HL-60/S4 (cell line): ENCODE measurements around the gene TMEM119.
"Not testable (repeated sequence)": the region's sequence is repeated elsewhere in the genome, so short reads cannot be mapped to it uniquely, and the experiment has no call there.

Experiments used
- in situ Hi-C: fragments of 300-500 bp; cut with MboI; formaldehyde crosslinking; loops from 2 replicates; pipeline ENCODE4 v1.14.3; 2022; ENCODE audit warnings: low sequenced_read_pairs

TMEM119 gene

DNA sequence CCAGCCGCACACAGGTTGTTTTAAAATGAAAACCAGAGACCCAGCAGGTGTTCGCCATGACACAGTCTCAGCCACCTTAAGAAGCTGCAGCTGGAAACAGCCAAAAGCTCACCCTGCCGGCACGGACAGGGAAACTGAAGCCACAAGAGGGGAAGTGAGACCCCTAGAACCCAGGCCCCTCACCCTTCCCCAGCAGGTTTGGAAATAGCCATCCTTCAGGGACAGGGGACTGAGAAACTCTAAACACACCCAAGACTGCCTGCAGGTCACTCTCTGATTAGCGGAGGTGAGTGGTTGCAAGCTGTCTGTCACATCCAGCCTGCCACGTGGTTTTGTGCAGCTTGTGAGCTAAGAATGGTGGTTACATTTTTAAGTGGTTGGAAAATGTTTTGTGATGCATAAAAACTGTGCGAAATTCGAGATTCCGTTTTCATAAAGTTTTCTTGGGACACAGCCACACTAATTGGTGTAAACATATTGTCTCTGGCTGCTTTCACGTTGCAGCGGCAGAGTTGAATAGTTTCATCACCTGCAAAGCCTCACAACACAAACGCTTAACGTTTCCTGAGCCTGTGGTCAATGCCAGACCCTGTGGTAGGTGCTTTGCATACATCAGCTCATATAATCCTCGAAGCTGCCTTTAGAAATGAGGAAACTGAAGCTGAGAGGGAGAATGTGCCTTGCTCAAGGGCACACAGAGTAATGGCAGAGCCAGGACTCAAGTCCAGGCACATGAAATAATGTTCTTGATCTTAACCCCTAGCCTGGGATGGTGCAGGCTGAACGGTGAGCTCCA is 37.5 kb upstream of the TMEM119 start:
- in situ Hi-C loops, result no loop called here

DNA sequence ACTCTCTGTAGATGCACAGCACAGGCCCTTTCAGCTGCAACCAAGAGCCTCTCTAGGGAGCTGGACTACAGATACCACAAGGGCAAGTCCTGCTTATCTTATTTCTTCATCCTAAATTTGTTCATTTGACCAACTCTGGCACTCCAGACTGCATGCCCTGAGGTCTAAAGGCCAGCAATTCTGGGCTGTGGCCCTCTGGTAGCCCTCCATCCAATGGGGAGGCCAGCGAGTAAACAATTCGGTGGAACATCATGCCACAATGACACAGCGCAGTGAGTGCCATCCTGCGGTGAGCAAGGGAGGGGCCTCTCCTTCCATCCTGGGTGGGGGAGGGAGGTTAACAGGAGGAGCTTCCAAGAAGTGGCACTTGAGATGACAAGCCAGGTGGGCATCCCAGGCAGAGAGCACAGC is 36.5 kb upstream of the TMEM119 start:
- in situ Hi-C loops, result no loop called here

DNA sequence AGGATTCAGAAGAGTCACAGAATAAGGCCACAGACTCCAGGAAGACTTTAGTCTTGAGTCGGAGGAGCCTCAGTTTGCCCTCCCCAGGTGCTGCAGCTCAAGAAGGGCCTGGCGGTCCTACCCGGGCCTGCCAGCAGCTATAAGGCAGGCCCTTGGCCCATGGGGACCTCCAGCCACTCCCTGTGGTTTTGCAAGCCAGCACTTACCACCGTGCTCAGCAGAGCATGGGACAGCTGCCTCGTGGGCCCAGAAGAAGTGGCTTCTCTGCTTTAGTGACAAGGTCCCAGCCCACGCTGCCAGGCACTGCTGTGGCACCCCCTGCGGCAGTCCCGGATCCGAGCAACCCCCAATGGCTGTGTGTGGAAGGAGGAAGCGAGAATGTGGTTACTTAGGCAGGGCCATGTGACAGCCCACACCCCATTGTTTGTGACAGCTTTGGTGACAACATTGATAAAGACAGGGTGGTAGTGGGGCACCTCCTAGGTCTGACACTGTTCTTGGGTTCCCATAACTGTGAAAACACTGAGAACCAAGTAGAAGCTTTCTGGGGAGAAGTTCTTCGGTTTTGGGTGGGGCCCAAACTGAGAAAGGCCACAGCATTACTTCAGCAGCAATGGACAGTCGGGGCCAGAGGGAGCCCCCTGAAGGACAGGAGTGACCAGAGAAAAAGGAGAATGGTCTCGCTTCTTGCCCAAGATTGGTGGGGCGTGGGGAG is 35.8 kb upstream of the TMEM119 start, which contains the start of gene SELPLG:
SELPLG (minus strand) TSS at position 361 of the 715 bp plus-strand sequence. CDS start 9,587 bp downstream, outside the sequence.
- in situ Hi-C loops, result no loop called here

DNA sequence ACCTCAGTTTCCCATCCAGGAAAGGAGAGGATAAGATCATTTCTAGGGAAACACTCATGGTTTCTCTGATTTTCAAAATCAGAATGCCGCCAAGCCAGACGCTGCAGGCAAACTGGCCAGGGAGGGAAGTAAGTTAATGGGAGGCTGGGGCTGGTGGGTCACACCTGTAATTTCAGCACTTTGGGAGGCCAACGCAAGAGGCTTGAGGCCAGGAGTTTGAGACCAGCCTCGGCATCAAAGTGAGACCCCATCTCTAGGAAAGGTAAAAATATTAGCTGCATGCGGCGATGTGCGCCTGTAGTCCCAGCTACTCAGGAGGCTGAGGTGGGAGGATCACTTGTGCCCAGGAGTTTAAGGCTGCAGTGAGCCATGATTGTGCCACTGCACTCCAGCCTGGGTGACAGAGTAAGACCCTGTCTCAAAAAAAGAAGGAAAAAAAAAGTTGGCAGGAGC is 35.2 kb upstream of the TMEM119 start:
- in situ Hi-C loops, result no loop called here

DNA sequence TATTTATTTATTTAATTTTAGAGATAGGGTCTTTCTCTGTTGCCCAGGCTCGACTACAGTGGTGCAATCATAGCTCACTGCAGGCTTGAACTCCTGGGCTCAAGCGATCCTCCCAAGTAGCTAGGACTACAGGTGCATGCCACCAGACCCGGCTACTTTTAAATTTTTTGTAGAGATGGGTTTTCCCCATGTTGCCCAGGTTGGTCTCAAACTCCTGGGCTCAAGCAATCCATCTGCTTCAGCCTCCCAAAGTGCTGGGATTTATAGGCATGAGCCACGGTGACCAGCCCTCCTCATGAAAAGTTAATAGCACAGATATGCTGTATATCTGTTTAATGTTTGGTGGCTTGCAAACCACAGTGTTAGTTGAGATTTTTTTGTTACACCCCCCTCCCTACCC is 33.4 kb upstream of the TMEM119 start:
- in situ Hi-C loops, result not testable (repeated sequence)

DNA sequence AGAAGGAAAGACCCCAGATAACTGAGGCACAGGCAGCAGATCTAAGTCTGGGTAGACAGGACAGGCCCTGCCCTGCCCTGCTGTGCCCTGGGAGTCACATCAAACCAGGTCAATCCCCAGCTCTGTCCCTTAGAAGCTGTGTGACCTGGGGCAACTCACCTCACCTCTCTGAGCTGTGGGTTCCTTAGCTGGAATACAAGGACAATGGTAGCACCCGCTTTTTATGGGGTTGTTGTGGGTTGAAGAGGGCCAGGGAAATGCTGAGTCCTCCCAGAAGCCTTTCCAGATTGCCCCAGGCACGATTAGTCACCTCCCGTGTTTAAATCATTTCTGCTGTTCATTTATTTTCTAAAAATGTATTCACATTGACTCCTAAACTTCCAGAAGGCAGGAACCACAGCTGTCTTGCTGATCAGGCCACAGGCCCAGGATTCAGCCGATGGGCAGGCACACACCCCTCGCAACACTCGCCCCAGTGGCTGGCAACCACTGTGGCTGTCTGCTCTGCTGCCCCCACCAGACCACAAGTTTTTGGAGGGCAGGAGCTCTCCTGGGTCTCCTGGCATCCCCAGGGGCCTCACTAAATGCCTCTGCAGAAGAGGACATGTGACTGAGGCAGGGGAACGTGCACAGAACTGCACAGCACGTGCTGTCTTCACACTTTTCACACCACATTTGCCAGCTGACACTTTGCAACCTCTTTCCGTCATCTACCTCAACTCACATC is 32.8 kb upstream of the TMEM119 start:
- in situ Hi-C loops, result no loop called here

DNA sequence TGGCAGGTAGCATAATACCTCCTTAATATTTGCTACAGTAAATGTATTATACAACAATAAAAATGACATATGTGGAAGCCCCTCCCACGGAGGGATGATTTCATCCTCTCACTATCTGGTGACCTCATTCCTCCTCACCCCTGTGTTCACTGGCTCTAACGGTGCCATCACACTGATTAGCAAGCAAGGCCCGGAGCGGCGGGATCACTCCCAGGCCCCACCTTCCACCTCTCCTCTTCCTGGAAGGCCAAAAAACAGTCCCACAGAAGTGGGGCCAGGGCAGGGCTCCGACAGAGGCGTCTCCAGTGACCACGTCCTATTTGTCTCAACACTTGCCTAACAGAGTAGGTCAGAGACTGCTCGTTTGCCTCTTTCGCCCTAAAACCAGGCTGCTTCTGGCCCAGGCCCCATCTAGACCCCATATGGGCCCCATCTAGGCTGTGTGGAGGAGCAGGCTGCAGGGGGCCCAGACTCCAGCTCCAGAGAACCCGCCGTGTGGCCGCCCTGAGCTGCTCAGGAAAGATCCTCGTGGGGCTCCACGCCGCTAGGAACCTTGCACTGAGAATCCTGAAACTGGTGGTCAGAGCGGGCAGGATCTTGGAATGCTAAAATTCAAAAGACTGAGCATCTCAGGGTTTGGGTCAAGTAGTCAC is 32.1 kb upstream of the TMEM119 start:
- in situ Hi-C loops, result no loop called here

DNA sequence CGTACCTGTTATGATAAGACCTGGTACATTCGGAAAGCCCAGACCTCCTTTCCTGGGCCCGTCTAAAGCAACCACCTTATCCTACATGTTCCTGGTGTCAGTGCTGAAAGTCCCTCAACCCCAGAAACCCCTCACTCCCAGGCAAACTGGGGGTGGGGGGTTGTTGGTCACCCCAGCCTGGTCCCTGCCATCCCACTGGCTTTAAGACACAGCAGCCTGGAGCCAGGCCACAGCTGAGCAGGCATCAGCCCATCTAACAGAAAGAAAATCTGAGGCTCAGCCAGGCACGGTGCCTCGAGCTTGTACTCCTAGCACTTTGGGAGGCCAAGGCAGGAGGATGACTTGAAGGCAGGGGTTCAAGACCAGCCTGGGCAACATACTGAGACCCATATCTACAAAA is 31.3 kb upstream of the TMEM119 start:
- in situ Hi-C loops, result no loop called here

DNA sequence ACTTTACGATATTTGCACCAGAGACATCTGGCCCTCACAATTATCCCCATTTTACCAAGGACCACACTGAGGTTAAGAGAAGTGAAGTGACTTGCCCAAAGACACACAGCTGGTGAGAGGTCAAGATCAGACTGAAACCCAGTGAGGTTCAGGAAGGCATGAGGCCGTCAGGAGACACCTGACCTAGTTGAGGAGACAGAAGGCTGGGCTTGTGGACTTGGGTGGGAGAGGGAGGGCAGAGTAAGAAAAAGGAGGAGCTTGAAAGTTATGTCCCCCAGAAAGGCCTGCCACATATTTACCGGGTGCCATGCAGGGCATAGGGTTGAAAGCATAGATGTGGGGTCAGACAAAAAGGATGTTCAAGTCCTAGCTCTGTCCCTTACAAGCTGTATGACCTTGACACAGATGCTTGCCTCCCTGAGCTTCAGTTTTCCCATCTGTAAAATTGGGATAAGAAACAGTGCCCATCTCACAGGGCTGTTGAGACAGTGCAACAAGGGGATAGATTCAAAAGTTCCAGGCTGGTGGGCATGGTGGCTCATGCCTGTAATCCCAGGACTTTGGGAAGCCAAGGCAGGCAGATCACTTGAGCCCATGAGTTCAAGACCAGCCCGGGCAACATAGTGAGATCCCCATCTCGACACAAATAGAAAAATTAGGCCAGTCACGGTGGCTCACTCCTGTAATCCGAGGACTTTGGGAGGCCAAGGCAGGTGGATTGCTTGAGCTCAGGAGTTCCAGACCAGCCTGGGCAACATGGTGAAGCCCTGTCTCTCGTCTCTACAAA is 29.4 kb upstream of the TMEM119 start:
- in situ Hi-C loops, result no loop called here

DNA sequence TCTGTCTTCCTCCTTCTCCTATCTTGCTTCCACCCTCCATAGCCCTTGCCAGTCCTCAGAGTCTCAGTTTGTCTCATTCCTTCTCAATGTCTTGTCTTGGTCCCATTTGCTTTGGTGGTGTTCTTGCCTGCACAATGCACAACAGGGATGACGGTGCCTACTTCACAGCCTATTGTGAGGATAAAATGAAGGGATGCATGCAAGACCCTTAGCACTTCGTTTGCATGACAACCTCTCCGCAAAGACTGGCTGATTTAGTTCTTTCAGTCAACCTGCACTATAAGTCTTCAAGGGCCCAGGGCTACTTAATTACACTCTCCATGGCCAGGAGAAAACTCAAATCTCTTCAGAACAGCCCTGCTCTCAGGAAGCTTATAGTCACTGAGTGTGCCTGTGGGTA is 27.3 kb upstream of the TMEM119 start:
- in situ Hi-C loops, result no loop called here

DNA sequence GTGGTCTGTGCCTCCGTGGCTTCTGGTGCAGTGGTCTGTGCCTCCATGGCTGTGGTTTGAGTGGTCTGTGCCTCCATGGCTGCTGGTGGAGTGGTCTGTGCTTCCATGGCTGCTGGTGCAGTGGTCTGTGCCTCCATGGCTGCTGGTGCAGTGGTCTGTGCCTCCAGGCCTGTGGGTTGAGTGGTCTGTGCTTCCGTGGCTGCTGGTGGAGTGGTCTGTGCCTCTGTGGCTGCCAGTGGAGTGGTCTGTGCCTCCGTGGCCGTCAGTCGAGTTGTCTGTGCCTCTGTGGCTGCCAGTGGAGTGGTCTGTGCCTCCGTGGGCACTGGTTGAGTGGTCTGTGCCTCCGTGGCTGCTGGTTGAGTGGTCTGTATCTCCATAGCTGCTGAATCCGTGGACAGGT is 25.7 kb upstream of the TMEM119 start:
- in situ Hi-C loops, result no loop called here

DNA sequence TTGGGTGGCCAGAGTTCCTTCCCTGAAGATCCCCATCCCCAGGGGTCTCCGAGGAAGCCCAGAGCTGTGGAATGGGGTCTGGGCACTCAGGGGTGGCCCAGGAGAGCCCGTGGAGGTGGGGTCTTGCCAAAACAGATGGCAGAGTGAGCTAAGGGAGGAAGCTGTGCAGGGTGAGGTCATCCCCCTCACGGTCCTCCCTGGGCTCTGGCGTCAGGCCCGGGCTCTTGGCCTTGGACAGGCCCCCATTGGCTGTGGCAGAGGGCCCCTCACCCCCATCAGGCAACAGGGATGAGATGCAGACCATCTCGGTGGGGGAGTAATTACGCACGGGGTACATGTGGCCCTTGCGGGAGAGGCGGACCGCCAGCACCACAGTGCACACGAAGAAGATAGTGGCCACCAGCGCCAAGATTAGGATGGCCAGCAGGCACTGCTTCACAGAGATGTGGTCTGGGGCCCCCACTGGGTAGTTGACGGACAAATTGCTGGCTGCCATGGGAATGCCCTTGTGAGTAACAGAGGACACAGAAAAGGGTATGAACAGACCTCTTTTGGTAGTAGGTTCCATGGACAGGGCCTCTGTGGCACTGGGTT is 25.1 kb upstream of the TMEM119 start:
- in situ Hi-C loops, result no loop called here

DNA sequence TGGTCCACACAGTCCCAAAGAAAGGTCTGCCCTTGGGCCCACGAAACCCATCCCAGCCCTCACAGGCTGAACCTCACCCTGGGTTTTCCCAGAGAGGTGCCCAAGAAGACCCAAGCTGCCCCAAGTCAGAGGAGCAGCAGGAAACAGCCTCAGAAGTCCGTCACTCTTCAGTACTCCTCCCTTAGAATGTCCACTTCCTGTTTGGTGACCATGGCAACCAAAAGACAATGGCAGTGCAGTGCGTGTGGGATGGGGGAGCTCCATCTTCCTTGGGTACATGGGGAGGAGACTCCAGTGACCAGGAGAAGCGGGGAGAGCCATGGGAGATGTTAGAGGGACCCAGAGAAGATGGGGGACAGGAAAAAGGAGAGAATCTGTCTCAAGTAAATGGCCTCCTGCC is 24.5 kb upstream of the TMEM119 start:
- in situ Hi-C loops, result no loop called here

DNA sequence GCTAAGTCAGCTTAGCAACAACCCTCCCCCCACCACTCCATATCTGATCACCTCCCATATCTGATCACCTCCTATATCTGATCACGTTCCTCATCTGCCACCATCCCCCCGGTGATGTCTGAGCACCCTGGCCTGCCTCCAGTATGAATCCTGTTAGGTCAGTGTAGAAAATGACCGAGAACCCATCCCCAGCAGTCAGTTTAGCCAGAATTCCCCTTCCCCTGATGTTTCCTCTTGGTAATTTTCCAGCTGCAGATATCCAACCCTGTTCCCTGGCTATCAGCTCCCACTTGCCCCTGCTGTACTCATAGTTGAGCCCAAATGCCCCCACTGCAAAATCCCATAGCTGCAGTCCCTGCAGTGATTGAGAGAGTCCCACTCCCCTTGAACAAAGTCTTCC is 23.3 kb upstream of the TMEM119 start:
- in situ Hi-C loops, result no loop called here

DNA sequence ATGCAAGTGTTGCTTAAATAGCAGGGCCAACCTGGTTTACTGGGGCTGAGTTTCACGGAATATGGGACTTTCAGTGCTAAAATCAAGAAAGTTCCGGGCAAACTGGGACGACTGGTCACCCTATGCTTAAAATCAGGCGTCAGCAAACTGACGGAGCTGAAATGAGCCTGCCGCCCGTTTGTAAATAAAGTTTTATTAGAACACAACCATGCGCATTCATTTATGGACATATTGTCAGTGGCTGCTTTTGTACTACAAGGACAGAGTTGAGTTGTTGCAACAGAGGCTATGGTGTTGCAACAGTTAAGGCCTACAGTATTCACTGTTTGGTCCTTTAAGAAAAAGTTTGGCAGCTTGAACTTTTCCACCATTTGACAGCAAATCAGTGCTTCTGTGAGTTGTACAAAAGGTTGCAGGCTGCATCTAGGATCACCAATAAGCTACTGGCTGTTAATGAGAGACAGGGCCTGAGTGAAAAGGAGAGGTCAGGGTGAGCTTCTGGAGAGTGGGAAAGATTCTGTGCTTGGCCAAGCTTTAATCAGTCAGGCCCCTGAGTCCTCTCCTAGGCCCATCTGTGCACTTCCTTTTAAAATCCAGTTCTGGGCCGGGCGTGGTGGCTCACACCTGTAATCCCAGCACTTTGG is 22.5 kb upstream of the TMEM119 start:
- in situ Hi-C loops, result no loop called here

DNA sequence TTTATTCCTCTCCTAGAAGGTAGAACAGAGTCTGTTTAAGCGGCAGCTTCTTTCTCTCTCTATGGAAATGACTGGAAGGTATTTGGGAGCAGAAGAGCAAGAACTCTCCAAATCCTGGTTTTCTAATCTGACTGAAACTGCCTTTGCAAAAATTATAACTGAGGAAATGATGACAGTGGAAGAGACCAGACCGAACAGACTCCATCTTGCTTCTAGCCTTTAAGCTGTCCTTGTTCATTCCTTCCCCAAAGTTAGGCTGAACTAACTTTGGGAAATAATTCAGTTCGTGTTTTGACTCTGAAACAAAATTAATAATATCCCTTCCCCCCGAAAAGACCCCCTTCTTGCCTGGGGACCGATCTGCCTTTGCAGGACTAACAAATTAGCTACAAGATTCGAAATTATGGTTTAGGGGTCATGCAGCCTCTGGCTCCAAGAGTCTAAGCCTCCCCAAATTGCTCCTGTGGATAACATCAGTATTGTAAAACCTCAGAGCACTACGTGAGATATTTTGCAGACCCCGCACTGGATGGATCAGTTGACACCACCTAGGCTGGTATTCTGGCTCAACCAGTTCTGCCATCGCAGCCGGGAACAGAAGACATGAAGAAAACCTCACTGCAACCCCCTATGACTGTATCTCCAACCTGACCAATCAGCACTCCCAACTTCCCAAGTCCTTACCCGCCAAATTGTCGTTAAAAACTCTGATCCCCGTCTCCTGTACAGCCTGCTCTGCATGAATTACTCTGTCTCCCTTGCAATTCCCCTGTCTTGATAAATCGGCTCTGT is 21.7 kb upstream of the TMEM119 start:
- in situ Hi-C loops, result no loop called here

DNA sequence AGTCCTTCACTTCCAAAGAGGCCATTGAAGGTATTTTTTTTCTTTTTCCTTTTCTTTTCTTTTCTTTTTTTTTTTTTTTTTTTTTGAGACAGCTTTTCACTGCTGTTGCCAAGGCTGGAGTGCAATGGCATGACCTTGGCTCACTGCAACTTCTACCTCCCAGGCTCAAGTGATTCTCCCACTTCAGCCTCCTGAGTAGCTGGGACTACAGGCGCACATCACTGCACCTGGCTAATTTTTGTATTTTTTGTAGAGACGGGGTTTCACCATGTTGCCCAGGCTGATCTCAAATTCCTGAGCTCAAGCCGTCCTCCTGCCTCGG is 21.0 kb upstream of the TMEM119 start:
- in situ Hi-C loops, result not testable (repeated sequence)

DNA sequence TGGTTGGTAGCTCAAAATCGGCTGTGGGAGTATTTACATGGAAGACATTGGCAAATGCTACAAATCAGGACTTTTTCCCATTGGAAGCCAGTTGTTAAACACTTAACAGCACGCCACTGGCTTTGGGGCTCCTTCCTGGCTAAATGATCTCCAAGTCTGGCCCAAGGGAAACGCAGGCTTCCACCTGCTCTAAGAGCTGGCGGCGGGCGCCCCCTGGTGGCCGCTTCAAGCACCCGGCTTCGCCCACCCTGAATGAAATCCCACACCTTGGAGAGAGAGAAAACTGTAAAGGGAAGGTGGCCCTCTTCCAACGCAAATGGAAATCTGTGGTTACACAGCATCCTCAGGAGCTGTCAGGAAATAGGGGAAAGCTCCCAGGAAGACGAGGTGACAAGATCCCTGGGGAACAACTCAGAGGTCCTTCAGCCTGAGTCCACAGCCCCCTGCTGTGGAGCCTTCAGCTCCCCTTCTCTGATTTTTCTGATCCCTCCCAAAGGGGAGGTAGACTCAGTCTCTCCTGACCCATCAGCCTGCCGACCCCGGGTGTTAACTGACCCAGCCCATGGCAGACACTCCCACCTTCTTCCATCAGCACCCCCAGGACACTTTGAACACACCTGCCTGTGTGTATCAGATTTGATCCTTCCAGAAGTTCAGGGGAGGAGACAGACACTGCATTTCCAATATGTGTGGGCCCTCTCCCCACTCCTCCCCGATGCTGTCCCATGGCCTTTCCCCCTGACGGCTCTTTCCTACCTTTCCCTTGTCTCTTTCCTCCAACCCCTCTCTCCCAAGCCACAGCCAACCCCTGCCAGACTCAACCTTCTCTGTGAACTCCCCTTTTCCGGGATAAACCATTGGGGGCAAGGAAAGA is 20.4 kb upstream of the TMEM119 start:
- in situ Hi-C loops, result no loop called here
